Stimulated activated CD4-positive, alpha-beta T cell treated with anti-CD3 and anti-CD28 coated beads, Interleukin-12 subunit alpha, Interleukin-12 subunit beta, amount 100 ng/mL, for 24 hours (primary cell): ENCODE data around the gene ZSCAN5B.

Experiments used
- DNase-seq, 2 experiments: peaks; one replicate each; pipeline ENCODE4 v3.0.0-alpha.2; 2020; ENCODE audit warnings: low read depth in 2 of 2

The ZSCAN5B gene

DNA sequence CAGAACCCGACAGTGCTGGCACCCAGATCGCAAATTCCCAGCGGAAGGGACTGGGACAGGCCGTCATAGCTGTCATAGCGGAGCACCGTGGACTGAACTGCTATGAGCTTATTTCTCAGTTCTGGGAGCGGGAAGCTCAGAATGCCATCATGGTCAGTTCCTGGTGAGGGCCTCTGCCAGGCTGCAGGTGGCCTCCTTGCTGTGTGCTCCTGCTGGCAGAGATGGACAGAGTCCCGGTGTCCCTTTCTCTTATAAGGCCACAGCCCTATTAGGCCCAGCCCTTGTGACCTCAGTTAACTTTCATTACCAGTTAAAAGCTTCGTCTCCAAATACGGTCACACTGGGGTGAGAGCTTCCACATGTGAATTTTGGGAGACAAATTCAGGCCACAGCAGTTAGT, 51.9 kb downstream of the ZSCAN5B start:
- DNase-seq: no peak

DNA sequence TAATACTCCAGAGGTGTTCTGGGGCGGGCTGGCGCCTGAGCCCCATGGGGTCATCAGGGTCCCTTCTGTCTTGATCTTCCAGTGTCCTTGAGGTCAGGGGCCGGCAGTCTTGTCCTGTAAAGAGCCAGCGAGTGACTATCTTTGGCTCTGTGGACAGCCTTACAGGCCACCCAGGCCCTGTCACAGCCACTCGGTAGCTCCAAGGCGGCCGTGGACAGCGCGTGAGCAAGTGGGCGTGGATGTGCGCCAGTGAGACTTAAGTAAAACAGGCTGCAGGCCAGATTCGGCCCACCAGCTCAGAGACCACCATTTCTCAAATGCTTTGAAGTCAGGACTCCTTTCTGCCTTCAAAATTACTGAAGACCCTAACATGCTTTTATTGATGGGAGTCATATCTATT, 52.8 kb downstream of the ZSCAN5B start:
- DNase-seq: no peak

GRCh38 chr19:56144376-56144775, 53.2 kb downstream of the ZSCAN5B start:
- DNase-seq: no peak

DNA sequence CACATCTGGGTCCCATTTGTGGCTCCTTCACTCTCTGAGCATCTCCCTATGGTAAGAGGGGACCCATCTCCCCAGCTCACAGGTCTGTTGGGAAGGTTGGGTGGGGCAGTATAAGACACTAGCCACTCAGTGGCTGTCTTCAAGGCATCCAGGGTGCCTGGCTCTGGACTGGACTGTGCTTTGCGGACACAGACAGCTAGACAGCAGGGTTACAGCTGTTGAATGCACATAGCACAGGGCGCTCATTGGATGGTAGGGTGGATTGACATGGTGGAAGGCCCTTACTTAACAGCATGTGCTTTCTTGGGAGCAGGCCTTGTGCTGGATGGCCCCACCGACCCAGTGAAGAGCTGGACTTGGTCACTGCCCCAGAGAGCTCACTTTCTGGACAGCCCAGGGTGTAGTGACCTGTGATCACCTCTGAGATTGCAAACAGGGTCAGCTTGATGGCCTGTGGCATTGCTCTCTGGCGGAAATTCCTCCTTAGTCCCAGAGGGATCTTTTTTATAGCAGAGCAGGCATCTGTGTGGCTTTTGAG, 54.6 kb downstream of the ZSCAN5B start:
- no peak for DNase-seq

DNA sequence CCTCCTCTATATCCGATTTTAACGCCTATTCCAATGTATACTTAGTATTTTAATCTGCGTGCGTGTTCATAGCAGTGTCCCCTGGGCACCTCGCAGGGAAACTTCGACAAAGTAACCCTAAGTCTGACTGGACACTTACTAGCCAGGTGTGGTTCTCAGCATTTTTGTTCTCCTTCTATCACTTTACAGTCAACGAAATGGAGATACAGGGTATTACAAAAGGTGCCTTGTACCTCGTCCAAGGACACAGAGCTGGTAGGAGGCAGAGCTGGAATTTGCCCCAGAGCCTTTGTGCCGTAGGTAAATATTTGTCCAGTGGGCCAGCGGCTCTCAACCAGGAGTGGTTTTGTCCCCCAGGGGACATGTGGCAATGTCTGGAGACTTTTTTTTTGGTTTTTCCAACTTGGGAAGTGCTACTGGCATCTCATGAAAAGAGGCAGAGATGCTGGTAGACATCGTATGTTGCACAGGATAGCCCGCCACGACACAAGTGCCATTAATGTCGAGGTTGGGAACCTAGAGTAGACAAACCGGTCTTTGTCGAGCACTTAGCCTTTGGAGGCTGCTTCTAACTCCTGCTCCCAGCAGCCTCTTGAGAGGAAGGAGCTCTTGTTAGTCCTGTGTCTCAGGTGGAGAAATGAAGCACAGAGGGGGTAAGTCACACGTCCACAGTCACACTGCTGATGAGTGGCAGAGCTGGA, 55.3 kb downstream of the ZSCAN5B start:
- no peak for DNase-seq

DNA sequence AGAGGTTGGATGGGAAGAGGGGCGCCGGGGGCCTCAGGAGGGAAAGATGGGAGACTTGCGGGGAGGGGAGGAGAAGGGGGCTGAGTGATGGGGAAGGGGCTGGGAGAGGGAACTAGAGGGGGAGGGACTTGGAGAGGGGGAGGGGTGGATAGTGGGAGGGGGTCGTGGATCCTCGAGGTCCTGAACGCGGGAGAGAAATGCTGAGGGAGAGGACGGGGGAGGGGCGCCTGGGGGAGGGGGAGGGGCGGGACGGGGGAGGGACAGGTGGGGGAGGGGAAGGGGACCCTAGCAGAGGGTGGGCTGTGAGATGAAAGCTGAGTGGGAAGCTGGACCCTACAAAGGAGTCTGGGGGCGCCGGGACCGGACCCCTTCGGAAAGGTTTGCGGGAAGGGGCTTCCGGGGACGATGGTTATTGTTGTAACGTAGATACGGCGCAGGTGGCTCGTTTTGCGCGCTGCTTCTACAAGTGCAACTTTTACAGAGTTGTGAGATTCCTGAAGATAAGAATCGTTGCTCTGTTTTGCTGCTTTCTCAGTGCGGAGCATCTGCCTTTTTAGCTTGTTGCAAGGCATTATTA, 56.1 kb downstream of the ZSCAN5B start:
- no peak for DNase-seq

DNA sequence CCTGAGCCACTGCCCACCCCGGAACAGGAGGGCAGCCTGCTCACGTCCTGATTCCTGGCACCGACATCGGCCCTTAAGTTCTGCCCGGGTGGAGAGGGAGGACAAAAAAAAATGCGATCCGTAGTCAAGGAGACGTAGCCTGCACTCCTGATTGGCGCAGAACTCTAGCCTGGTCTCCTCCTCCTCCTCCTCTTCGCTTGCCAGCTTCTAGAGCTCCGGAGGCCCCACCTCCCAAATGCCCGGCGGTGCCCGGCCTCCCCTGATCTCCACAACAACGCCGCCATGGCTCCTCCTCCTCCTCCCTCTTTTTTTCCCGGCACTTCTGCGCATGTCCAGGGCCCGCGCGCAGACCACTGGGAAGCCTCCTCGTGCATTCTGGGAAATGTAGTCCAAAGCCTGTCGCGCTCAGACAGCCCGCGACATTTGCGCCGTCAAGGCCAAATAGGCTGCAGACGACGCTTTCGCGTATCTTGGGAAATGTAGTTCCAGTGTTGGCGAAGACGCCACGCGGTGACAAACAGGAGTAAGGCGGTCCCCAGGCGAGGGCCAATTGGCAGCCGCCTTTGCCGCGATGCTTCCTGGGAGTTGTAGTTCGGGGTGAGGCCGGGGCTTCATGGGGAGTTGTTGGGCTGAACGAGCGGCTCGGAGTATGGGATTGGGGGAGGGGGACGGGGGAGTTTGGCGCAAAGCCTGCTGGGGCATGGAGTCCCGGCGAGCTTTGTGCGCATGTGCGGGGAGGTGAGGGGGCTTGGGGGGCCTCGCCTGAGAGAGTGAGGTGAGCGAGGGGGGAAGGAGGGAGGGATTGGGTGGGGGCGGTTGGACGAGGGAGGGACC, 56.8 kb downstream of the ZSCAN5B start, which contains the start of gene ZNF444:
Gene ZNF444, plus strand, starts transcription at position 705 of the 834 bp plus-strand sequence. CDS start 5,625 bp downstream, outside the sequence.
- peak; percentile 98 to 99 for DNase-seq

DNA sequence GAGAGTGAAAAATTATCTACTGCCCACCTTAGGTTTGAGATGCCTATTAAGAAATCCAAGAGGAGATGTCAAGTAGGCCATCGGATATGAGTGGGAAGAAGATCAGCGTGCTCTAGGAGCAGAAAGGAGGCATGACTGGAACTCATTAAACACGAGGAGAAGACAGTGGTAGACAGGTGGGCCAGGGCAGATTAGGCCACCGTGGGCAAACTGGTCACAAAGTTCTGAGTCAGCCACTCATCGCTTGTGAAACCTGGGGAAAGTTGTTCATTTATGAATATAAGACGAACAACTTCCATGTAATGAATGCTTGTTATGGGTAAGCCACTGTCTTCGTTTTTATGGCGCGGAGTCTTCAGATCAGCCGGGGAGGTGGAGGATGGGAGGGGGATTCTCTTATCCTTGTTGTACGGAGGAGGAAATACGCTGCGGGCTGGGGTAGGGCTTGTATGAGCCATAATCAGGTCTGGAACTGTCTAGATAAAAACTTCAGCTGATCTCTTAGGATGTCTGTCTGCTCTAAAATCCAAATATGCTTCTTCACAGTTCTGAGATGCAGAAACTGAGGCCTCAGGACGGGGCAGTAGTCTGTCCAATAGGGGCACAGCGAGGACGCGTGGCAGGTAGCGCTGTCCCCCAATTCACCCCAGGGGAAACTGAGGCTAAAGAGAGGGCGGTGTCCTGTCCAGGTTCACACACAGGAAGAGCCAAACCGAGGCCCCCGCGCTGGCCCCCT, 57.6 kb downstream of the ZSCAN5B start:
- no peak for DNase-seq
